PC-3 (cell line): ENCODE results near the gene IQSEC1. TPM values are rescaled to one million over a fixed set of nuclear protein-coding genes. Genes with fewer than 3 reads are reported as not detected.

Experiments
- ATAC-seq: fragments of 200-7000 bp; cut with Tn5 transposase; 2 replicates; pipeline ENCODE4 v1.9.1; 2020; ENCODE audit warnings: mild to moderate bottlenecking, moderate library complexity
- BruUV-seq: library from RNA; stranded (reverse); fragments of 400-500 nt; replicated peaks from 2 replicates; lab custom pipeline; 2021; lab: Mats Ljungman, UMichigan
- CTCF ChIA-PET: fragments of 300-600 bp; sonication (Branson Sonifier 250); formaldehyde crosslinking; loops from one replicate; lab custom pipeline; 2022; ENCODE audit warnings: antibody characterized with exemption; lab: Charles Lee
- POLR2A ChIA-PET: fragments of 300-600 bp; sonication (Branson Sonifier 250); formaldehyde crosslinking; loops from one replicate; lab custom pipeline; 2022; ENCODE audit warnings: antibody characterized with exemption; ENCODE audit not compliant: unreplicated experiment; lab: Charles Lee
- DNase-seq: peaks from one replicate; pipeline ENCODE4 v3.0.0-alpha.2; 2015
- H2AFZ ChIP-seq: fragments of 300-600 bp; sonication (generic); 2 replicates; pipeline ENCODE4 v1.6.0; 2016; ENCODE audit warnings: antibody characterized with exemption, low read length
- H3F3A ChIP-seq: fragments of 300-600 bp; sonication (generic); one replicate; pipeline ENCODE4 v1.6.0; 2017; ENCODE audit warnings: antibody characterized with exemption, low read length, control low read depth, mild to moderate bottlenecking; ENCODE audit not compliant: unreplicated experiment
- H3K27ac ChIP-seq: fragments of 300-600 bp; sonication (generic); 2 replicates; pipeline ENCODE4 v1.5.1; 2016; ENCODE audit warnings: mild to moderate bottlenecking, low read length
- H3K27me3 ChIP-seq: fragments of 300-600 bp; sonication (generic); 2 replicates; pipeline ENCODE4 v1.6.1; 2016; ENCODE audit warnings: low read length, mixed read lengths
- H3K36me3 ChIP-seq: fragments of 300-600 bp; sonication (generic); 2 replicates; pipeline ENCODE4 v1.6.1; 2016; ENCODE audit warnings: low read depth, mixed run types, low read length, mixed read lengths
- H3K4me1 ChIP-seq: fragments of 300-600 bp; sonication (generic); 2 replicates; pipeline ENCODE4 v1.5.1; 2016; ENCODE audit warnings: low read length; ENCODE audit not compliant: insufficient read depth
- H3K4me2 ChIP-seq: fragments of 300-600 bp; sonication (generic); 2 replicates; pipeline ENCODE4 v1.6.0; 2016; ENCODE audit warnings: low read length
- H3K4me3 ChIP-seq: fragments of 300-600 bp; sonication (generic); 2 replicates; pipeline ENCODE4 v1.5.1; 2016; ENCODE audit warnings: mild to moderate bottlenecking, low read length, mixed read lengths
- H3K79me2 ChIP-seq: fragments of 300-600 bp; sonication (generic); 2 replicates; pipeline ENCODE4 v1.6.1; 2017; ENCODE audit warnings: low read length, mixed read lengths
- H3K9ac ChIP-seq: fragments of 300-600 bp; sonication (generic); 2 replicates; pipeline ENCODE4 v1.6.0; 2016; ENCODE audit warnings: mild to moderate bottlenecking, low read length
- H3K9me2 ChIP-seq: fragments of 300-600 bp; sonication (generic); replicated peaks from 2 replicates; pipeline ENCODE4 v1.6.1; 2016; ENCODE audit warnings: mixed run types, low read length, mixed read lengths
- H3K9me3 ChIP-seq: fragments of 300-600 bp; sonication (generic); 2 replicates; pipeline ENCODE4 v1.6.1; 2016; ENCODE audit warnings: low read length, mixed read lengths
- H4K20me1 ChIP-seq: fragments of 300-600 bp; sonication (generic); 2 replicates; pipeline ENCODE4 v1.6.1; 2016; ENCODE audit warnings: low read length, mixed read lengths
- EZH2 ChIP-seq: fragments of 300-600 bp; sonication (generic); IDR thresholded peaks from one replicate; pipeline ENCODE4 v1.6.1; 2017; ENCODE audit warnings: antibody characterized with exemption, mild to moderate bottlenecking, low read length; ENCODE audit not compliant: unreplicated experiment
- EZH2phosphoT487 ChIP-seq: fragments of 300-600 bp; sonication (generic); IDR thresholded peaks from 2 replicates; pipeline ENCODE4 v1.6.1; 2018; ENCODE audit warnings: mild to moderate bottlenecking, antibody characterized with exemption, low read length, borderline replicate concordance
- intact Hi-C: fragments of 100-400 bp; cut with micrococcal nuclease; formaldehyde crosslinking; loops from 2 replicates; pipeline ENCODE4 v1.9.0; 2023
- total RNA-seq: library from RNA; depleted of rRNA; stranded (reverse); fragments of >200 nt; gene quantifications from 2 replicates; pipeline ENCODE4 v1.2.3, GENCODE V29; 2014
- TF ChIP-seq, protein P1 (sequence below): fragments of 300-600 bp; sonication (generic); conservative IDR thresholded peaks from 2 replicates; pipeline ENCODE4 v1.5.1; 2017; ENCODE audit warnings: antibody characterized with exemption, low read depth, mild to moderate bottlenecking, low read length

The IQSEC1 gene
- total RNA-seq, 1 experiment from 2014 or later, result 37.9 TPM

DNA sequence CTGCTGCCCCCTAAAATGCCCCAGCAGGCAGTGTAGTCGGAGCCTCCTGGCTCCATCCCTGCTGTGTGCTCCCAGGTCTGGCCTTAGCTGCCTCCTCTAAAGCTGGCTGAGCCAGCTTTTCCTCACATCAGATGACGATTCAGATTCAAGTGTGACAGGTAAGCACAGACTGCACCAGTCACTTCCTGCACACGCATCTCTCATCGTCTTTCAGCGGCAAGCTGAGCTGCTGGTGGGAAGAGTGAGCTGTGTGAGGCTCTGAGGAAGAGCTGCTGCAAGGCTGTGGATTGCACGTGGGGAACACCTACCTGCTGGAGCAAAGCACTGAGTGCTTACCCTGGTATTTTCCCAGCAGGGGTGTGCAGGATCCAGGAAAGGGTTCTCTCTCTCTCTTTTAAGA lies 143.4 kb downstream of the IQSEC1 start:
- no peak for TF ChIP-seq EZH2
- TF ChIP-seq, protein P1, sequence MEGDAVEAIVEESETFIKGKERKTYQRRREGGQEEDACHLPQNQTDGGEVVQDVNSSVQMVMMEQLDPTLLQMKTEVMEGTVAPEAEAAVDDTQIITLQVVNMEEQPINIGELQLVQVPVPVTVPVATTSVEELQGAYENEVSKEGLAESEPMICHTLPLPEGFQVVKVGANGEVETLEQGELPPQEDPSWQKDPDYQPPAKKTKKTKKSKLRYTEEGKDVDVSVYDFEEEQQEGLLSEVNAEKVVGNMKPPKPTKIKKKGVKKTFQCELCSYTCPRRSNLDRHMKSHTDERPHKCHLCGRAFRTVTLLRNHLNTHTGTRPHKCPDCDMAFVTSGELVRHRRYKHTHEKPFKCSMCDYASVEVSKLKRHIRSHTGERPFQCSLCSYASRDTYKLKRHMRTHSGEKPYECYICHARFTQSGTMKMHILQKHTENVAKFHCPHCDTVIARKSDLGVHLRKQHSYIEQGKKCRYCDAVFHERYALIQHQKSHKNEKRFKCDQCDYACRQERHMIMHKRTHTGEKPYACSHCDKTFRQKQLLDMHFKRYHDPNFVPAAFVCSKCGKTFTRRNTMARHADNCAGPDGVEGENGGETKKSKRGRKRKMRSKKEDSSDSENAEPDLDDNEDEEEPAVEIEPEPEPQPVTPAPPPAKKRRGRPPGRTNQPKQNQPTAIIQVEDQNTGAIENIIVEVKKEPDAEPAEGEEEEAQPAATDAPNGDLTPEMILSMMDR, result no peak
- TF ChIP-seq EZH2phosphoT487, result no peak
- Histone ChIP-seq H3K27ac (no peak overlapping the region), H3K4me1 (no peaks in the 10 kb centered on the region), H3K27me3 (no peaks in the 10 kb centered on the region), H3F3A (no peaks in the 10 kb centered on the region), H3K4me2 (no peak overlapping the region), H3K9ac (no peak overlapping the region), H3K79me2 (no peaks in the 10 kb centered on the region), H3K4me3 (no peak overlapping the region), H2AFZ (no peak overlapping the region), H3K9me3 (no peaks in the 10 kb centered on the region), H3K9me2 (no peaks in the 10 kb centered on the region), H4K20me1 (peaks cover 5% of the 10 kb centered on the region; the same call in 1 of the 2 replicates), H3K36me3 (no peaks in the 10 kb centered on the region; the same call in none of the 2 replicates)
- CTCF ChIA-PET, result no interaction called here
- ATAC-seq (peak; percentile 23; the same call in 1 of the 2 replicates), DNase-seq (peak; percentile 33)
- intact Hi-C loops, result no loop called here
- BruUV-seq, result no TSS peak
- POLR2A ChIA-PET, result no interaction called here

DNA sequence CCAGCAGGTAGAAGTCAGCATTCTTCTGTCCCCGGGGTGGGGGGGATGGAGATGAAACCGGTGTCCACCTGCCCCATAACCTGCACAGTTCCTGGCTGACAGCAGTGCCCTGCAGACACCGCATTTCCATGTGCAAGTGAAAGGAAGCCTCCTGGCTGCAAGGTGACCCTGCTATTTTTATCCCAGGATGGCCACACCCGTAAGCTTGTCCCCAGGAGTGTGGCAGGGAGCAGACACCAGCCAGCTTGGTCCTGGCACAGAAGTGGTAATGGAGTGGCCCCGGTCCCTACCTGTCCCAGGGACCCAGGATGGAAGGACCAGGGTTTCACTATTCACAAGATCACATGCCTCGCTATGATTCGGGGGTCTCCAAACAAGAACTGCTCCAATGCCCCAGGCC lies 146.6 kb downstream of the IQSEC1 start:
- no peak overlapping the region for H3K27ac ChIP-seq
- peaks cover 5% of the 10 kb centered on the region; the same call in 1 of the 2 replicates for H4K20me1 ChIP-seq
- H3K4me2 ChIP-seq, result no peak overlapping the region
- DNase-seq, result no peak
- no peaks in the 10 kb centered on the region for H3K79me2 ChIP-seq
- BruUV-seq, result no TSS peak
- H2AFZ ChIP-seq, result no peak overlapping the region
- H3F3A ChIP-seq, result no peaks in the 10 kb centered on the region
- CTCF ChIA-PET, result no interaction called here
- intact Hi-C loops, result no loop called here
- ATAC-seq, result no peak
- no peaks in the 10 kb centered on the region for H3K9me2 ChIP-seq
- no peaks in the 10 kb centered on the region for H3K9me3 ChIP-seq
- no peaks in the 10 kb centered on the region for H3K4me1 ChIP-seq
- H3K36me3 ChIP-seq, result no peaks in the 10 kb centered on the region; the same call in 1 of the 2 replicates
- POLR2A ChIA-PET, result no interaction called here
- H3K9ac ChIP-seq, result no peak overlapping the region
- no peaks in the 10 kb centered on the region for H3K27me3 ChIP-seq
- no peak overlapping the region for H3K4me3 ChIP-seq
- no peak for TF ChIP-seq EZH2phosphoT487
- no peak for TF ChIP-seq EZH2

DNA sequence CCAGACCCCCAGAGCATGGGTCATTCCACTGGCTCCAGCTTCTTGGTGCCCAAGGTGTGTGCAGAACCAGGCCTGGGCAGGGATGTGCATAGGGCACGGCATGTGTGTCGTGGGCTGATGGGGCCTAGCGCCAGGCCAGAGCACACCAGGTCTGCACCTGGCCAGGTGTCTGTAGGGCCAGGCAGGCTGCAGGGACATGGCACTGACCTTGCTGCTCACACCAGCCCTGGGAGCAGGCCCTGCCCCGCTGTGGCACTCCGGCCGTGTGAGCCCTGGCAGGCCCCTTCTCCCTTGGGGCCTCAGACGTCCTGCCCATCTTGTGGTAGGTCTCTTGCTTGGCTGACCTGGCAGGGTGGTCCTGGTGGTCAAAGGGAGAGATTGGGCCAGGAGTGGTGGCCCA lies 147.6 kb downstream of the IQSEC1 start:
- no peaks in the 10 kb centered on the region for H3K27me3 ChIP-seq
- H3K9me2 ChIP-seq, result no peaks in the 10 kb centered on the region
- H3K36me3 ChIP-seq, result no peaks in the 10 kb centered on the region; the same call in 1 of the 2 replicates
- no peak for TF ChIP-seq EZH2
- TF ChIP-seq, protein P1, result no peak
- TF ChIP-seq EZH2phosphoT487, result no peak
- ChIA-PET POLR2A (no interaction called here), CTCF (no interaction called here)
- DNase-seq (no peak), ATAC-seq (no peak)
- no peaks in the 10 kb centered on the region for H3K4me1 ChIP-seq
- H3K27ac ChIP-seq, result no peak overlapping the region
- no peaks in the 10 kb centered on the region for H3F3A ChIP-seq
- H4K20me1 ChIP-seq, result peaks cover 5% of the 10 kb centered on the region; the same call in 1 of the 2 replicates
- no peaks in the 10 kb centered on the region for H3K79me2 ChIP-seq
- no peak overlapping the region for H2AFZ ChIP-seq
- no peak overlapping the region for H3K4me2 ChIP-seq
- no peaks in the 10 kb centered on the region for H3K9me3 ChIP-seq
- intact Hi-C loops, result no loop called here
- no peak overlapping the region for H3K9ac ChIP-seq
- BruUV-seq, result no TSS peak
- no peak overlapping the region for H3K4me3 ChIP-seq
